Nephron (organoid): ENCODE data around the gene KIF12.
"Not testable (repeated sequence)": the region's sequence is repeated elsewhere in the genome, so short reads cannot be mapped to it uniquely, and the experiment has no call there.

ENCODE experiments used
- H3K27ac Mint-ChIP-seq, 3 experiments: 2 replicates each; pipeline ENCODE4 v1.8.0; 2020; ENCODE audit warnings: mixed read lengths in 3 of 3, mild to moderate bottlenecking in 2 of 3, moderate library complexity in 1 of 3
- H3K27me3 Mint-ChIP-seq: 2 replicates; pipeline ENCODE4 v1.8.0; 2021; ENCODE audit warnings: low read depth, mild to moderate bottlenecking, moderate library complexity, mixed read lengths
- H3K36me3 Mint-ChIP-seq: 2 replicates; pipeline ENCODE4 v1.8.0; 2020; ENCODE audit warnings: low read depth, mixed read lengths
- H3K4me1 Mint-ChIP-seq: 2 replicates; pipeline ENCODE4 v1.8.0; 2020; ENCODE audit warnings: mixed read lengths
- H3K4me3 Mint-ChIP-seq, 3 experiments: 2 replicates each; pipeline ENCODE4 v1.8.0; 2020; ENCODE audit warnings: mild to moderate bottlenecking in 3 of 3, mixed read lengths in 3 of 3, moderate library complexity in 2 of 3
- H3K9me3 Mint-ChIP-seq: 2 replicates; pipeline ENCODE4 v1.8.0; 2020; ENCODE audit warnings: mixed read lengths
- CTCF ChIP-seq, 3 experiments: fragments of 200-600 bp; sonication (generic); IDR thresholded peaks; one replicate each; pipeline ENCODE4 v1.5.0; 2021; ENCODE audit warnings: antibody characterized with exemption in 3 of 3; ENCODE audit not compliant: unreplicated experiment in 3 of 3

Gene KIF12

GRCh38 chr9:114049441-114050225 lies 49.5 kb downstream of the KIF12 start:
- no peak for TF ChIP-seq CTCF (IDR thresholded peaks at IDR 0.05; ENCODE audit: unreplicated experiment in 3 of 3)
- Mint-ChIP-seq H3K9me3 (peaks cover 9% of the 10 kb centered on the region), H3K4me3 (no peak overlapping the region), H3K36me3 (peaks cover 91% of the 10 kb centered on the region), H3K27me3 (no peaks in the 10 kb centered on the region), H3K4me1 (no peaks in the 10 kb centered on the region), H3K27ac (no peak overlapping the region)

DNA sequence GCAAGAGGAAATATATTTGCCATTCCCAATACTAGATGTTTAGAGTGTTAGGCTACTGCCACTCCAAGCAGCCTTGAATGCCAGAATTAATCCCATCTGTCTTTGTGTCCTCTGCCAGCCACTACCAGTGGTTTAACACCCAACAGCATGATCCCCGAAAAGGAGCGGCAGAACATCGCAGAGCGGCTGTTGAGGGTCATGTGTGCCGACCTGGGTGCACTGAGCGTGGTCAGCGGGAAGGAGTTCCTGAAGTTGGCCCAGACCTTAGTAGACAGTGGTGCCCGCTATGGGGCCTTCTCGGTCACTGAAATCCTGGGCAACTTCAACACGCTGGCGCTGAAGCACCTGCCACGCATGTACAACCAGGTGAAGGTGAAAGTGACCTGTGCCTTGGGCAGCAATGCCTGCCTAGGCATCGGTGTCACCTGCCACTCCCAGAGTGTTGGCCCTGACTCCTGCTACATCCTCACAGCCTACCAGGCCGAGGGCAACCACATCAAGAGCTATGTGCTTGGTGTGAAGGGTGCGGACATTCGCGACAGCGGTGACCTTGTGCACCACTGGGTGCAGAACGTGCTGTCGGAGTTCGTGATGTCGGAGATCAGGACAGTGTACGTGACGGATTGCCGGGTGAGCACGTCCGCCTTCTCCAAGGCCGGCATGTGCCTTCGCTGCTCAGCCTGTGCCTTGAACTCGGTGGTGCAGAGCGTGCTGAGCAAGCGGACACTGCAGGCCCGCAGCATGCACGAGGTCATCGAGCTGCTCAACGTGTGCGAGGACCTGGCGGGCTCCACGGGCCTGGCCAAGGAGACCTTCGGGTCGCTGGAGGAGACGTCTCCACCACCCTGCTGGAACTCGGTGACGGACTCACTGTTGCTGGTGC lies 50.3 kb downstream of the KIF12 start:
- H3K27ac Mint-ChIP-seq: no peak overlapping the region
- TF ChIP-seq CTCF (IDR thresholded peaks at IDR 0.05; ENCODE audit: unreplicated experiment in 3 of 3): no peak
- peaks cover 92% of the 10 kb centered on the region for H3K36me3 Mint-ChIP-seq
- H3K27me3 Mint-ChIP-seq: no peaks in the 10 kb centered on the region
- H3K4me3 Mint-ChIP-seq: no peak overlapping the region
- no peaks in the 10 kb centered on the region for H3K4me1 Mint-ChIP-seq
- H3K9me3 Mint-ChIP-seq: peaks cover 18% of the 10 kb centered on the region

DNA sequence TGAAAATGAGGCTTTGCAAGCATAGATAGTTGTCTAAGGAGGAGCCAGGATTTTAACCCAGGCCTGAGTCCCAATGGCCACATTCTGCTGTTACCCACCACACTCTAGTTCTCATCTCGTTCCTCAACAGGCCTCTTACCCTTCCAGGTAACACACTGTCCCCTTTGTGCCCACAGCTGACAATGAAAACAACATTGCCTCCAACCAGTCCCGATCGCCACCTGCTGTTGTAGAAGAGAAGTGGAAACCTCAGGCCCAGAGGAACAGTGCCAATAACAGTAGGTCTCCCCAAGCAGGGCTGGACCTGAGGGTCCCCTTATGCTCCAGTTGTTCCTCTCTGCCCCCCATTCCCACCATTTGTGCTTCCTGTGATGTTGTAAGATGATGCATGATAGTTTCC lies 51.4 kb downstream of the KIF12 start:
- no peaks in the 10 kb centered on the region for H3K4me1 Mint-ChIP-seq
- H3K4me3 Mint-ChIP-seq: no peak overlapping the region
- peaks cover 92% of the 10 kb centered on the region for H3K36me3 Mint-ChIP-seq
- H3K9me3 Mint-ChIP-seq: peaks cover 28% of the 10 kb centered on the region
- TF ChIP-seq CTCF (IDR thresholded peaks at IDR 0.05; ENCODE audit: unreplicated experiment in 3 of 3): peak in 1 of 3 experiments; percentile 14
- peak overlapping the region in 1 of 3 experiments; percentile 63 for H3K27ac Mint-ChIP-seq
- no peaks in the 10 kb centered on the region for H3K27me3 Mint-ChIP-seq

- H3K4me1 Mint-ChIP-seq: no peaks in the 10 kb centered on the region
- H3K36me3 Mint-ChIP-seq: peaks cover 94% of the 10 kb centered on the region
- no peak for TF ChIP-seq CTCF (IDR thresholded peaks at IDR 0.05; ENCODE audit: unreplicated experiment in 3 of 3)
- no peak overlapping the region for H3K27ac Mint-ChIP-seq
- peaks cover 32% of the 10 kb centered on the region for H3K9me3 Mint-ChIP-seq
- no peak overlapping the region for H3K4me3 Mint-ChIP-seq
- no peaks in the 10 kb centered on the region for H3K27me3 Mint-ChIP-seq
Observed at GRCh38 chr9:114046875-114047274, 52.2 kb downstream of the KIF12 start.

DNA sequence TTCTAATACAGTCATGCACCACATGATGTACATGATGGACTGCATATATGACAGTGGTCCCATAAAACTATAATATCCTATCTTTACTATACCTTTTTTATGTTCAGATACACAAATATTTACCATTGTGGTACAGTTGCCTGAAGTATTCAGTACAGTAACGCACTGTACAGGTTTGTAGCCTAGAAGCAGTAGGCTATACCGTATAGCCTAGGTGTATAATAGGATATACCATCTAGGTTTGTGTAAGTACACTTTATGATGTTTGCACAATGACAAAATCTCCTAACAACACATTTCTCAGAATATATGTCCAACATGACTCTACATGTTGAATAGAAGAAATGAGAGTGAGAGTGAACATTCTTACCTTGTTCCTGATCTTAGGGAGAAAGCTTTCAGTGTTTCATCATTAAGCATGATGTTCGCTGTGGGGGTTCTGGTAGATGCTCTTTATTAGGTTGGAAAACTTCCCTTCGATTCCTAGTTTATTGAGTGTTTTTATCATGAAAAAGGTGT lies 52.8 kb downstream of the KIF12 start:
- Mint-ChIP-seq H3K27ac (no peak overlapping the region), H3K4me3 (no peak overlapping the region), H3K27me3 (no peaks in the 10 kb centered on the region), H3K36me3 (peaks cover 93% of the 10 kb centered on the region), H3K4me1 (no peaks in the 10 kb centered on the region), H3K9me3 (peaks cover 33% of the 10 kb centered on the region)
- no peak for TF ChIP-seq CTCF (IDR thresholded peaks at IDR 0.05; ENCODE audit: unreplicated experiment in 3 of 3)

DNA sequence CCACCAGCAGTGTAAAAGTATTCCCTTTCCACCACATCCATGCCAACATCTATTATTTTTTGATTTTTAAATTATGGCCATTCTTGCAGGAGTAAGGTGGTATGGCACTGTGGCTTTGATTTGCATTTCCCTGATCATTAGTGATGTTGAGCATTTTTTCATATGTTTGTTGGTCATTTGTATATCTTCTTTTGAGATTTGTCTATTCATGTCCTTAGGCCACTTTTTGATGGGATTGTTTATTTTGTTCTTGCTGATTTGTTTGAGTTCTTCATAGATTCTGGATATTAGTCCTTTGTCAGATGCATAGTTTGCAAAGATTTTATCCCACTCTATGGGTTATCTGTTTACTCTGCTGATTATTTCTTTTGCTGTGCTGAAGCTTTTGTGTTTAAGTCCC lies 55.4 kb downstream of the KIF12 start:
- H3K4me1 Mint-ChIP-seq, H3K27me3 Mint-ChIP-seq, H3K27ac Mint-ChIP-seq, H3K4me3 Mint-ChIP-seq: not testable (repeated sequence)
- Mint-ChIP-seq H3K36me3 (peaks cover 92% of the 10 kb centered on the region), H3K9me3 (peaks cover 33% of the 10 kb centered on the region)
